Measurements from ENCODE around the gene MRGPRE. TPM values are rescaled to one million over a fixed set of nuclear protein-coding genes. Genes with fewer than 3 reads are reported as not detected.

MRGPRE gene
- total RNA-seq, 1 donor from 2014 or later = 0.81 TPM

- no peak for DNase-seq (ENCODE audit: low spot score)
Measured at GRCh38 chr11:3226846-3227567, 5.2 kb downstream of the MRGPRE start.

- DNase-seq (ENCODE audit: low spot score) = no peak
Measured at GRCh38 chr11:3225826-3226750, 6.1 kb downstream of the MRGPRE start.

- no peak for DNase-seq (ENCODE audit: low spot score)
Measured at GRCh38 chr11:3225159-3225758, 7.0 kb downstream of the MRGPRE start.

- DNase-seq (ENCODE audit: low spot score) = no peak
Measured at GRCh38 chr11:3224401-3225057, 7.7 kb downstream of the MRGPRE start.

GRCh38 chr11:3223932-3224381, 8.3 kb downstream of the MRGPRE start:
- peak; percentile 38 for DNase-seq (ENCODE audit: low spot score)

GRCh38 chr11:3222941-3223915, 9.0 kb downstream of the MRGPRE start:
- peak; percentile 39 for DNase-seq (ENCODE audit: low spot score)

GRCh38 chr11:3222003-3222855, 10.0 kb downstream of the MRGPRE start:
- DNase-seq (ENCODE audit: low spot score) = peak; percentile 41

GRCh38 chr11:3221408-3222002, 10.7 kb downstream of the MRGPRE start:
- DNase-seq (ENCODE audit: low spot score) = peak; percentile 50

- peak; percentile 41 for DNase-seq (ENCODE audit: low spot score)
Measured at GRCh38 chr11:3220521-3221407, 11.5 kb downstream of the MRGPRE start.

- peak; percentile 33 for DNase-seq (ENCODE audit: low spot score)
Measured at GRCh38 chr11:3220101-3220500, 12.1 kb downstream of the MRGPRE start.

- DNase-seq (ENCODE audit: low spot score) = peak; percentile 36
Measured at GRCh38 chr11:3219281-3219892, 12.8 kb downstream of the MRGPRE start.

- DNase-seq (ENCODE audit: low spot score) = peak; percentile 40
Measured at GRCh38 chr11:3218483-3219280, 13.5 kb downstream of the MRGPRE start, which contains the start of gene MRGPRG. Gene MRGPRG (minus strand): TSS chr11:3218813. CDS start chr11:3218813, 0 bp downstream.

GRCh38 chr11:3217818-3218482, 14.3 kb downstream of the MRGPRE start:
- DNase-seq (ENCODE audit: low spot score) = peak; percentile 40

- DNase-seq (ENCODE audit: low spot score) = no peak
Measured at GRCh38 chr11:3216027-3216525, 16.1 kb downstream of the MRGPRE start.

- no peak for DNase-seq (ENCODE audit: low spot score)
Measured at GRCh38 chr11:3215346-3216026, 16.7 kb downstream of the MRGPRE start.

GRCh38 chr11:3214420-3214699, 17.9 kb downstream of the MRGPRE start:
- DNase-seq (ENCODE audit: low spot score) = no peak
